Renal cortex interstitium (tissue), 11 donors: ENCODE results near the gene ABI3BP. TPM values are rescaled to one million over a fixed set of nuclear protein-coding genes. Genes with fewer than 3 reads are reported as not detected.

Source experiments
- DNase-seq, 11 donors: peaks; one replicate each; pipeline ENCODE4 v3.0.0-alpha.2; 2013; ENCODE audit warnings: low read depth in 9 of 11, low spot score in 4 of 11; ENCODE audit errors: extremely low read depth in 1 of 11
- polyA plus RNA-seq, 3 donors: library from polyadenylated mRNA; unstranded; fragments of 120-200 nt; gene quantifications; one replicate each; pipeline ENCODE4 v1.2.1, GENCODE V29; 2013; ENCODE audit not compliant: insufficient read length in 3 of 3

The ABI3BP gene
- polyA plus RNA-seq, 3 donors = 12.5 to 22.0 (median 16.3) TPM

GRCh38 chr3:100761951-100762350, 231.3 kb downstream of the ABI3BP start:
- peak in 1 of 11 donors; percentile 4 for DNase-seq

- no peak for DNase-seq
These were observed 231.8 kb downstream of the ABI3BP start for GRCh38 chr3:100761211-100761942.

- DNase-seq = no peak
These were observed 232.8 kb downstream of the ABI3BP start for GRCh38 chr3:100760377-100760776.

GRCh38 chr3:100759950-100760349, 233.3 kb downstream of the ABI3BP start:
- no peak for DNase-seq

- no peak for DNase-seq
These were observed 234.1 kb downstream of the ABI3BP start for GRCh38 chr3:100759159-100759558.

GRCh38 chr3:100756441-100756840, 236.8 kb downstream of the ABI3BP start:
- DNase-seq = no peak

GRCh38 chr3:100754563-100755334, 238.5 kb downstream of the ABI3BP start:
- DNase-seq = no peak

GRCh38 chr3:100753846-100754245, 239.4 kb downstream of the ABI3BP start:
- DNase-seq = no peak

- no peak for DNase-seq
These were observed 244.3 kb downstream of the ABI3BP start for GRCh38 chr3:100748967-100749366.

- DNase-seq = no peak
These were observed 245.0 kb downstream of the ABI3BP start for GRCh38 chr3:100748220-100748619.

- DNase-seq = no peak
These were observed 247.1 kb downstream of the ABI3BP start for GRCh38 chr3:100746092-100746491.

- DNase-seq = no peak
These were observed 247.6 kb downstream of the ABI3BP start for GRCh38 chr3:100745617-100746016.

GRCh38 chr3:100744671-100745070, 248.6 kb downstream of the ABI3BP start:
- DNase-seq = no peak

GRCh38 chr3:100743535-100743934, 249.7 kb downstream of the ABI3BP start:
- DNase-seq = no peak

- DNase-seq = no peak
These were observed 253.0 kb downstream of the ABI3BP start for GRCh38 chr3:100740207-100740606.

- peak in 1 of 11 donors; percentile 14 for DNase-seq
These were observed 255.9 kb downstream of the ABI3BP start for GRCh38 chr3:100737334-100737733.

GRCh38 chr3:100732435-100732834, 260.8 kb downstream of the ABI3BP start:
- no peak for DNase-seq

- DNase-seq = no peak
These were observed 262.7 kb downstream of the ABI3BP start for GRCh38 chr3:100730524-100730923.

- DNase-seq = no peak
These were observed 266.5 kb downstream of the ABI3BP start for GRCh38 chr3:100726706-100727105.

- DNase-seq = no peak
These were observed 267.2 kb downstream of the ABI3BP start for GRCh38 chr3:100725935-100726513.
